GM21447 (cell line): ENCODE measurements around the gene CDK13.
"Not testable (repeated sequence)": the region's sequence is repeated elsewhere in the genome, so short reads cannot be mapped to it uniquely, and the experiment has no call there.

Experiments
- ATAC-seq: cut with Tn5 transposase; IDR thresholded peaks from one replicate; pipeline ENCODE4 v1.9.1; 2021; ENCODE audit not compliant: unreplicated experiment

The CDK13 gene

DNA sequence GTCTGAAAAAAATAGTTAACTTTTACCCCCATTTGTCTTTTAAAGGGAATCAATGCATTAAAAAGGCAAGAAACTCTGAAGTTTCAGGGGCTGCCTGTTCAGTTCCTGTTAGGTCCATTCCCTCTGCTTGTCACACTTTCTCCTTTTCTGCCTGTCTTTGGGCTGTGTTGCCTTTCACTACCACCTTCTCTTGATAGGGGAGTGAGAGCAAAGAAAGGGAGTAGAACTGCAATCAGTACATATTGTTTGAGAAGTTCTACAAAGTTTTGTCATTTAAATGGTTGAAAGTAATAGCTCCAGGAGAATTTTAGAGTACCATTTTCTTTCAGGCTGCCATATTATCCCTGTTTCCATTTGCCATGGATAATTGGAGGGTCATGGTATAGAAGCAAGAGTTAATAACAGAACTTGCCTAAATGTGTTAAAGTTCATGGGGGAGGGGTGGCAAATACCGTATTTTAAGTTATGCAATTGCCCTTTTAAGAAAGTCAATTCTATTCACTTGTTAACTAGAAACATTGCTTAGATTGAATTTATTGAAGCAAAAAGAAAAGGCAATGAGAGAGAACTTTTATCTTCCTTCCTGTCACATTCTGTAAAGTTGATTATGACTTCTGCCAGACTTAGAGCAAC lies 145.8 kb downstream of the CDK13 start:
- ATAC-seq: no peak

- no peak for ATAC-seq
These were observed 147.7 kb downstream of the CDK13 start for GRCh38 chr7:40097728-40098127.

DNA sequence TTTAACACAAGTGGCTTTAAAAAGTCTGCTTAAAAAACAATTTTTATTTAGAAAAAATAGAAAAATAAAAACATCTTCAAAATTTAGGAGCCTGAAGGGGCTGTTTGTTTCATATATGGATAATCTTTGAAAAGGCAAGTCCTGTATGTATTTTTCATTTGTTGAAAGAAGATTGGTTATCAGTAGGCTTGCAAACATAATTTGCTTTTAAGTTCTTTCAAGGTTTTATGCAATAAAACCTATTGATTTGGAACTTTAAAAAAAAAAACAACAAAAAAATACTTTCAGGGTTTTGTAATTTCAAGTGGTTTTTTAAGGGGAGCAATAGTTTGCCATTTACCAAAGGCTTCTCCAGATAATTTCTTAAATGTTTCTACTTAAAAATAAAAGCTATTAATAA lies 148.8 kb downstream of the CDK13 start:
- no peak for ATAC-seq

- no peak for ATAC-seq
These were observed 149.8 kb downstream of the CDK13 start for GRCh38 chr7:40099837-40100236.

DNA sequence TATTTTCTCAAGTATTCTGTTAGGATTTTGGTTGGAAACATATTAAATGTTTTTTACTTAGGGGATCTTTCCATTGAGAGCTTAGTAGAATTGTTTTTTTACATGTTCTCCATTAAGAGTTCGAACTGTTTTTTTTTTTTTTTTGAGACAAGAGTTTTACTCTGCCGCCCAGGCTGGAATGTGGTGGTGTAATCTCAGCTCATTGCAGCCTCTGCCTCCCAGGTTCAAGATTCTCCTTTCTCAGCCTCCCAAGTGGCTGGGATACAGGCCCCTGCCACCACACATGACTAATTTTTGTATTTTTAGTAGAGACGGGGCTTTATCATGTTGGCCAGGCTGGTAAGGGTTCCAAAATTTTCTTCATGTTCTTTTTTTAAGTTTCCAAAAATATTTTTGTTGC lies 151.1 kb downstream of the CDK13 start:
- no peak for ATAC-seq

DNA sequence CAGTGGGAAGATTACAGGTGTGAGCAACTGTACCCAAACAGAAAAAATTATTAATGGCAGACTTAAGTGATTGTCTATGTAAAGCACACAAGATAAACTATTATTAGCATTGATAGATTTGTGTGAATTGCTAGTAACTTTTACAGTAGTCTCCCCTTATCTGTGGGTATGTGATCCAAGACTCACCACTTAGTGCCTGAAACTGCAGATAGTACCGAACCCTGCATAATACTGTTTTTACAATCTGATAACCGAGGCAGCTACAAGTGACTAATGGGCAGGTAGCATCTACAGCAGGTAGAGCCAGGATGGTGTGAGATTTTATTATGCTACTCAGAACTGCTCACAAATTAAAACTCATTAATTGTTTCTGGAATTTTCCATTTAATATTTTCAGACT lies 152.8 kb downstream of the CDK13 start:
- ATAC-seq: no peak

DNA sequence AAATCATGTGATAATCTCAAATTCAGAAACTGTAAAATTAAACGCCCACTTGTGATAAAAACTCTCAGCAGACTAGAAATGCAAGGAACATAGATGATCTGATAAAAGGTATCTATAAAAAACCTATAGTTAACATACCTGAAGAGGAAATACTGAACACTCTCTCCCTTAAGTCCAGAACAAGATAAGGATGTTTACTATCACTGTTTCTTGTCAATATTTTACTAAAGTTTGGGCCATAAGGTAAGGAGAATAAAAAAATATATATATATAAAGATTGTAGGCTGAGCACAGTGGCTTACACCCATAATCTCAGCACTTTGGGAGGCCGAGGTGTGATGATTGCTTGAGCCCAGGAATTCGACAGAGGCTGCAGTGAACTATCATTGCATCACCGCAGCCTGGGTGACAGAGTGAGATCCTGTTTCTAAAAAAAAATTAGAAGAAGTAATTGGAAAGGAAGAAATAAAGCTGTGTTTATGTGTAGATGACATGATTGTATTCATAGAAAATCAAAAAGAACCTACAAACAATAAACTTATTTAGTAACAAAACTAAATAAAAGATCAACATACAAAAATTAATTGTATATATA lies 155.9 kb downstream of the CDK13 start:
- ATAC-seq: no peak

GRCh38 chr7:40115936-40116335 lies 165.9 kb downstream of the CDK13 start:
- ATAC-seq: no peak

- not testable (repeated sequence) for ATAC-seq
These were observed 167.1 kb downstream of the CDK13 start for GRCh38 chr7:40117199-40117598.

GRCh38 chr7:40118201-40118600 lies 168.1 kb downstream of the CDK13 start:
- not testable (repeated sequence) for ATAC-seq

- no peak for ATAC-seq
These were observed 170.0 kb downstream of the CDK13 start for GRCh38 chr7:40120020-40120419.

DNA sequence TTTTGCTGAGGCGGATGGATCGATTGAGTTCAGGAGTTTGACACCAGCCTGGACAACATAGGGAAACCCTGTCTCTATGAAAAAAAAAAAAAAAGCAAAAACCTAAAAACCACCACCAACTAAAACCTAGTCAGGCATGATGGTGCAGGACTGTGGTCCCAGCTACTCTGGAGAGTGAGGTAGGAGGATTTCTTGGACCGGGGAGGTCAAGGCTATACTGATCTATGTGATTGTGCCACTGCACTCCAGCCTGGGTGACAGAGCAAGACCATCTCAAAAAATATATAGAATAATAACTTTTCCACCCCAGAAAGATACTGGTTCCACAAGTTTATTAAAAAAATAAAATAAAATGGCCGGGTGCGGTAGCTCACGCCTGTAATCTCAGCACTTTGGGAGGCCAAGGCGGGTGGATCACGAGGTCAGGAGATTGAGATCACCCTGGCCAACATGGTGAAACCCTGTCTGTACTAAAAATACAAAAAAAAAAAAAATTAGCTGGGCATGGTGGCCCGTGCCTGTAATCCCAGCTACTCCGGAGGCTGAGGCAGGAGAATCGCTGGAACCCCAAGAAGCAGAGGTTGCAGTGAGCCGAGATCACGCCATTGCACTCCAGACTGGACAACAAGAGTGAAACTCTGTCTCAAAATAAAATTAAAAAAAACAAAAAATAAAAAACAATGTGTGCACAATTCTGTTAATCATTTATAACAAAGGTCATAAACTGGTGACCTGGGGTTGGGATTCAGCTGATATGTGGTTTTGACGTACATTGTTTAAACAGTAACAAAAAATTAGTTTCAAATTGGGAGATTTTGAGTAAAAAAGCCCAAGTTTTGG lies 172.3 kb downstream of the CDK13 start:
- not testable (repeated sequence) for ATAC-seq

DNA sequence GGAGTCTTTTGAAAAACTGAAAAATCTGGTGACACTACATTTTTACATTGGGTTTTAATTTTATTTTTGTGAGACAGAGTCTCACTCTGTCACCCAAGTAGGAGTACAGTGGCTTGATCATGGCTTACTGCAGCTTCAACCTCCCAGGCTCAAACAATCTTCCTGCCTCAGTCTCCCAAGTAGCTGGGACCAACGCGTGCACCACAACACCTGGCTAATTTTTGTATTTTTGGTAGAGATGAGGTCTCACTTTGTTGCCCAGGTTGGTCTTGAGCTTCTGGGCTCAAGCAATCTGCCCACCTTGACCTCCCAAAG lies 172.8 kb downstream of the CDK13 start:
- ATAC-seq: no peak

GRCh38 chr7:40133561-40134427 lies 183.7 kb downstream of the CDK13 start:
- ATAC-seq: peak; percentile 53

- peak; percentile 88 for ATAC-seq
These were observed 184.6 kb downstream of the CDK13 start, which contains the start of the genes MPLKIP and SUGCT for GRCh38 chr7:40134428-40135316. Gene MPLKIP (minus strand): TSS chr7:40134622. CDS start chr7:40134567, 55 bp downstream. Gene SUGCT (plus strand): TSS chr7:40135005.

DNA sequence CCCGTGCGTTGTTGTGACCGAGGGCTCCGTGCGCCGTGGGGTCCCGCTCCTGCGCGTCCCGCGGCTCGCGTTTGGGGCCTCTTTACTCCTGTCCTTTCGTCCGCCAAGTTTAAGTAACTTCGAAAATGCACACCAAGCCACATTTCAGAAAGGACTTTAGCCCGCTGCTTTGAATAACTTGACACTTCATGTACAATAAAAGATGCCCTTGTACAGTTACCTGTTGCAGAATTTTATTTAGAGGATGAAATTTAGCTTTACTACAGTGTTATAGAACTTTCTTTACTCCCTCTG lies 185.2 kb downstream of the CDK13 start:
- no peak for ATAC-seq

GRCh38 chr7:40137563-40137962 lies 187.5 kb downstream of the CDK13 start:
- ATAC-seq: no peak

GRCh38 chr7:40138973-40139372 lies 188.9 kb downstream of the CDK13 start:
- no peak for ATAC-seq

GRCh38 chr7:40139891-40140290 lies 189.8 kb downstream of the CDK13 start:
- not testable (repeated sequence) for ATAC-seq

DNA sequence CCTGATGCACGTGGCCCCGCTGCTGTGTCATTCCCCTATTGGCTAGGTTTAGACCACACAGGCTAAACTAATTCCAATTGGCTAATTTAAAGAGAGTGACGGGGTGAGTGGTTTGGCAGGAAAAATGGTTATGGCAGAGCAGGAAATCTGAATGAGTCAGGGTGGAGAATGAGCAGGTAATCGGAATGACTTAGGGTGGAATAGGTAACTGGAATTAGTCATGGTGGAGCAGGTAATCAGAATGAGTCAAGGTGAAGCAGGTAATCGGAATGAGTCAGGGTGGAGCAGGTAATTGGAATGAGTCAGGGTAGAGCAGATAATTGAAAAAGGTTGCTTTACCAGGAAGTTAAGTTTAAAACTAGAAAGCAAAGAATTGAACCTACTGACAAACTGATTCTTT lies 191.9 kb downstream of the CDK13 start:
- not testable (repeated sequence) for ATAC-seq
